Vagina (tissue), 2 donors: ENCODE results near the gene STK24.

Experiments
- CTCF ChIP-seq, 3 experiments: fragments of 450-650 bp in 2 of 3; fragments of 200-600 bp in 1 of 3; sonication (generic) in 1 of 3; IDR thresholded peaks; one replicate each; pipeline ENCODE4 v1.5.1; 2017 to 2019; ENCODE audit warnings: antibody characterized with exemption in 3 of 3, mild to moderate bottlenecking in 2 of 3, moderate library complexity in 2 of 3
- POLR2A ChIP-seq, 2 donors: fragments of 450-650 bp; IDR thresholded peaks; one replicate each; pipeline ENCODE4 v1.6.1; 2017; ENCODE audit warnings: antibody characterized with exemption in 2 of 2, mild to moderate bottlenecking in 2 of 2, moderate library complexity in 2 of 2
- POLR2AphosphoS5 ChIP-seq, 2 donors: sonication (generic); formaldehyde crosslinking; IDR thresholded peaks; one replicate each; pipeline ENCODE4 v1.9.0; 2017; ENCODE audit warnings: antibody characterized with exemption in 2 of 2, mild to moderate bottlenecking in 2 of 2, low read depth in 1 of 2; ENCODE audit not compliant: insufficient read depth in 1 of 2

- no peak for TF ChIP-seq POLR2A (IDR thresholded peaks at IDR 0.05)
- no peak for TF ChIP-seq CTCF (IDR thresholded peaks at IDR 0.05)
- no peak for TF ChIP-seq POLR2AphosphoS5 (IDR thresholded peaks at IDR 0.05; ENCODE audit: insufficient read depth in 1 of 2, low read depth in 1 of 2)
Measured at GRCh38 chr13:98409281-98409680, 167.6 kb downstream of the STK24 start.
